SK-N-SH (cell line): ENCODE measurements around the gene SIAH3.

ENCODE experiments used
- CHD2 ChIP-seq: fragments of 150-350 bp; IDR thresholded peaks from 2 replicates; pipeline ENCODE4 v1.6.1; 2018; ENCODE audit warnings: low read length; ENCODE audit not compliant: partially characterized antibody
- EP300 ChIP-seq, 2 experiments: IDR thresholded peaks; 2 replicates each; pipeline versions ENCODE4 v1.4.0 to v1.6.1; 2012; ENCODE audit warnings: borderline replicate concordance in 1 of 2, low read depth in 1 of 2, low read length in 1 of 2
- GABPA ChIP-seq: IDR thresholded peaks from 2 replicates; pipeline ENCODE4 v1.4.0; 2012; ENCODE audit warnings: low read depth, mild to moderate bottlenecking
- NRF1 ChIP-seq: IDR thresholded peaks from 2 replicates; pipeline ENCODE4 v1.6.1; 2012; ENCODE audit warnings: low read depth, mild to moderate bottlenecking, low read length
- TEAD4 ChIP-seq: IDR thresholded peaks from 2 replicates; pipeline ENCODE4 v1.4.0; 2012; ENCODE audit warnings: mild to moderate bottlenecking, borderline replicate concordance; ENCODE audit not compliant: insufficient read depth
- YY1 ChIP-seq: IDR thresholded peaks from 2 replicates; pipeline ENCODE4 v1.4.0; 2012; ENCODE audit warnings: low read depth, mild to moderate bottlenecking
- TF ChIP-seq, protein P1 (sequence below): IDR thresholded peaks from 2 replicates; pipeline ENCODE4 v1.4.0; 2012; ENCODE audit warnings: low read depth, borderline replicate concordance
- TF ChIP-seq, protein P2 (sequence below): fragments of 200-600 bp; sonication (generic); IDR thresholded peaks from 2 replicates; pipeline ENCODE4 v1.6.1; 2017; ENCODE audit warnings: antibody characterized with exemption, mild to moderate bottlenecking, moderate library complexity
- TF ChIP-seq, protein P3 (sequence below): IDR thresholded peaks from 2 replicates; pipeline ENCODE4 v1.4.0; 2012; ENCODE audit warnings: low read depth

DNA sequence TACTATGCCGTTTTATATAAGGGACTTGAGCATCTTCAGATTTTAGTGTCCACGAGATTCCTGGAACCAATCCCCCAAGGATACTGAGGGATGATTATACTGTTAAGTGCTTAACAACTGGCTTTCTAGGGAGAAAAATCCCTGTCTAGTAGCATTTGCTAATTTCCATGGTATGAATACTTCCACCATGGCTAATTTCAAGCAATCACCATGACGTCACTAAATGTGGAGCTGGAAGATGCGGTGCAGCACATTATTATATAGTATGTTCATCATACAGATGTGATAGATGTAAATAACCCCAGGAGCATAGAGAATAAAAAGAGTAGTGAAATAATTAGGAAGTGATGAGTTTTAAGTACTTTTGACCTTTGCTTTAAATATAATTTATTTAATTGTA, 72.7 kb downstream of the SIAH3 start:
- no peak for TF ChIP-seq EP300 (IDR thresholded peaks at IDR 0.05; ENCODE audit: borderline replicate concordance in 1 of 2, low read depth in 1 of 2, low read length in 1 of 2)
- TF ChIP-seq, protein P1, sequence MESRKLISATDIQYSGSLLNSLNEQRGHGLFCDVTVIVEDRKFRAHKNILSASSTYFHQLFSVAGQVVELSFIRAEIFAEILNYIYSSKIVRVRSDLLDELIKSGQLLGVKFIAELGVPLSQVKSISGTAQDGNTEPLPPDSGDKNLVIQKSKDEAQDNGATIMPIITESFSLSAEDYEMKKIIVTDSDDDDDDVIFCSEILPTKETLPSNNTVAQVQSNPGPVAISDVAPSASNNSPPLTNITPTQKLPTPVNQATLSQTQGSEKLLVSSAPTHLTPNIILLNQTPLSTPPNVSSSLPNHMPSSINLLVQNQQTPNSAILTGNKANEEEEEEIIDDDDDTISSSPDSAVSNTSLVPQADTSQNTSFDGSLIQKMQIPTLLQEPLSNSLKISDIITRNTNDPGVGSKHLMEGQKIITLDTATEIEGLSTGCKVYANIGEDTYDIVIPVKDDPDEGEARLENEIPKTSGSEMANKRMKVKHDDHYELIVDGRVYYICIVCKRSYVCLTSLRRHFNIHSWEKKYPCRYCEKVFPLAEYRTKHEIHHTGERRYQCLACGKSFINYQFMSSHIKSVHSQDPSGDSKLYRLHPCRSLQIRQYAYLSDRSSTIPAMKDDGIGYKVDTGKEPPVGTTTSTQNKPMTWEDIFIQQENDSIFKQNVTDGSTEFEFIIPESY: no peak
- TF ChIP-seq, protein P2, sequence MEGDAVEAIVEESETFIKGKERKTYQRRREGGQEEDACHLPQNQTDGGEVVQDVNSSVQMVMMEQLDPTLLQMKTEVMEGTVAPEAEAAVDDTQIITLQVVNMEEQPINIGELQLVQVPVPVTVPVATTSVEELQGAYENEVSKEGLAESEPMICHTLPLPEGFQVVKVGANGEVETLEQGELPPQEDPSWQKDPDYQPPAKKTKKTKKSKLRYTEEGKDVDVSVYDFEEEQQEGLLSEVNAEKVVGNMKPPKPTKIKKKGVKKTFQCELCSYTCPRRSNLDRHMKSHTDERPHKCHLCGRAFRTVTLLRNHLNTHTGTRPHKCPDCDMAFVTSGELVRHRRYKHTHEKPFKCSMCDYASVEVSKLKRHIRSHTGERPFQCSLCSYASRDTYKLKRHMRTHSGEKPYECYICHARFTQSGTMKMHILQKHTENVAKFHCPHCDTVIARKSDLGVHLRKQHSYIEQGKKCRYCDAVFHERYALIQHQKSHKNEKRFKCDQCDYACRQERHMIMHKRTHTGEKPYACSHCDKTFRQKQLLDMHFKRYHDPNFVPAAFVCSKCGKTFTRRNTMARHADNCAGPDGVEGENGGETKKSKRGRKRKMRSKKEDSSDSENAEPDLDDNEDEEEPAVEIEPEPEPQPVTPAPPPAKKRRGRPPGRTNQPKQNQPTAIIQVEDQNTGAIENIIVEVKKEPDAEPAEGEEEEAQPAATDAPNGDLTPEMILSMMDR: no peak
- no peak for TF ChIP-seq CHD2
- no peak for TF ChIP-seq YY1
- TF ChIP-seq NRF1: no peak
- TF ChIP-seq, protein P3, sequence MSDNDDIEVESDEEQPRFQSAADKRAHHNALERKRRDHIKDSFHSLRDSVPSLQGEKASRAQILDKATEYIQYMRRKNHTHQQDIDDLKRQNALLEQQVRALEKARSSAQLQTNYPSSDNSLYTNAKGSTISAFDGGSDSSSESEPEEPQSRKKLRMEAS: no peak
- no peak for TF ChIP-seq TEAD4
- no peak for TF ChIP-seq GABPA
